GM12891 (cell line): Measurements from ENCODE around the gene USP10.

Source experiments
- POLR2A ChIP-seq: IDR thresholded peaks from 2 replicates; pipeline ENCODE4 v1.6.1; 2011; ENCODE audit warnings: low read depth, low read length, control low read depth
- POLR2AphosphoS5 ChIP-seq: IDR thresholded peaks from 2 replicates; pipeline ENCODE4 v1.6.1; 2011; ENCODE audit warnings: low read depth, low read length, control low read depth
- POU2F2 ChIP-seq: IDR thresholded peaks from 2 replicates; pipeline ENCODE4 v1.6.1; 2011; ENCODE audit warnings: low read depth, mild to moderate bottlenecking, control low read depth, low read length, moderate library complexity
- TAF1 ChIP-seq: IDR thresholded peaks from 2 replicates; pipeline ENCODE4 v1.6.1; 2011; ENCODE audit warnings: low read depth, low read length, control low read depth

DNA sequence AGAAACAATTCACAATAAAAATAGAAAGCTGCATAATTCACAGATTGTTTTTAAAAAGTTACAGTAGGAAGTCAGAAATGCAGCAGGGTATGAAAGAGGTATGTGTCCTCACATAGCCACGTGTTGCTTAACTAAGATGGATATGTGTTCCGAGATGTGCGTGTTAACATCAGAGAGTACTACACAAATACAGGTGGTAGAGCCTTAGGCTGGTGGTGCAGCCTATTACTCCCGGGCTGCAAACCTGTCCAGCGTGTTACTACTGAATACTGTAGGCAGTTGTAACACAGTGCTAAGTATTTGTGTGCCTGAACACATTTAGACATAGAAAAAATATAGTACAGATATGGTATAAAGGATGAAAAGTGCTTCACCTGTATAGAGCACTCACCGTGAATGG, 46.4 kb downstream of the USP10 start:
- TF ChIP-seq POLR2A (no peak), TAF1 (no peak), POLR2AphosphoS5 (no peak), POU2F2 (no peak)
